Panc1 (cell line): ENCODE results near the gene MZT2B.
"Not testable (repeated sequence)": the region's sequence is repeated elsewhere in the genome, so short reads cannot be mapped to it uniquely, and the experiment has no call there.

Source experiments
- CTCF ChIP-seq: fragments of 450-650 bp; IDR thresholded peaks from 2 replicates; pipeline ENCODE4 v1.5.1; 2017; ENCODE audit warnings: mild to moderate bottlenecking
- POLR2AphosphoS5 ChIP-seq: IDR thresholded peaks from 2 replicates; pipeline ENCODE4 v1.6.1; 2012; ENCODE audit warnings: mild to moderate bottlenecking, low read depth, low read length, moderate library complexity
- TCF7L2 ChIP-seq: IDR thresholded peaks from 2 replicates; pipeline ENCODE4 v1.6.1; 2011; ENCODE audit warnings: mild to moderate bottlenecking, low read depth, low read length, inconsistent platforms
- TF ChIP-seq, protein P1 (sequence below), 2 experiments: IDR thresholded peaks; 2 replicates each; pipeline ENCODE4 v1.6.1; 2011 to 2012; ENCODE audit warnings: low read depth in 2 of 2, control low read depth in 1 of 2, low read length in 1 of 2, mild to moderate bottlenecking in 1 of 2, moderate library complexity in 1 of 2; ENCODE audit not compliant: insufficient read depth in 1 of 2

GRCh38 chr2:130230376-130230775, 48.3 kb downstream of the MZT2B start:
- not testable (repeated sequence) for TF ChIP-seq CTCF, TCF7L2, POLR2AphosphoS5
- TF ChIP-seq, protein P1, sequence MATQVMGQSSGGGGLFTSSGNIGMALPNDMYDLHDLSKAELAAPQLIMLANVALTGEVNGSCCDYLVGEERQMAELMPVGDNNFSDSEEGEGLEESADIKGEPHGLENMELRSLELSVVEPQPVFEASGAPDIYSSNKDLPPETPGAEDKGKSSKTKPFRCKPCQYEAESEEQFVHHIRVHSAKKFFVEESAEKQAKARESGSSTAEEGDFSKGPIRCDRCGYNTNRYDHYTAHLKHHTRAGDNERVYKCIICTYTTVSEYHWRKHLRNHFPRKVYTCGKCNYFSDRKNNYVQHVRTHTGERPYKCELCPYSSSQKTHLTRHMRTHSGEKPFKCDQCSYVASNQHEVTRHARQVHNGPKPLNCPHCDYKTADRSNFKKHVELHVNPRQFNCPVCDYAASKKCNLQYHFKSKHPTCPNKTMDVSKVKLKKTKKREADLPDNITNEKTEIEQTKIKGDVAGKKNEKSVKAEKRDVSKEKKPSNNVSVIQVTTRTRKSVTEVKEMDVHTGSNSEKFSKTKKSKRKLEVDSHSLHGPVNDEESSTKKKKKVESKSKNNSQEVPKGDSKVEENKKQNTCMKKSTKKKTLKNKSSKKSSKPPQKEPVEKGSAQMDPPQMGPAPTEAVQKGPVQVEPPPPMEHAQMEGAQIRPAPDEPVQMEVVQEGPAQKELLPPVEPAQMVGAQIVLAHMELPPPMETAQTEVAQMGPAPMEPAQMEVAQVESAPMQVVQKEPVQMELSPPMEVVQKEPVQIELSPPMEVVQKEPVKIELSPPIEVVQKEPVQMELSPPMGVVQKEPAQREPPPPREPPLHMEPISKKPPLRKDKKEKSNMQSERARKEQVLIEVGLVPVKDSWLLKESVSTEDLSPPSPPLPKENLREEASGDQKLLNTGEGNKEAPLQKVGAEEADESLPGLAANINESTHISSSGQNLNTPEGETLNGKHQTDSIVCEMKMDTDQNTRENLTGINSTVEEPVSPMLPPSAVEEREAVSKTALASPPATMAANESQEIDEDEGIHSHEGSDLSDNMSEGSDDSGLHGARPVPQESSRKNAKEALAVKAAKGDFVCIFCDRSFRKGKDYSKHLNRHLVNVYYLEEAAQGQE (IDR thresholded peaks at IDR 0.05; ENCODE audit: insufficient read depth in 1 of 2, low read depth in 2 of 2, low read length in 1 of 2), result not testable (repeated sequence)
